Breast epithelium (tissue), 3 donors: ENCODE results near the gene CFAP119.

Experiments
- POLR2AphosphoS5 ChIP-seq, 3 donors: sonication (generic); formaldehyde crosslinking; IDR thresholded peaks; one replicate each; pipeline ENCODE4 v1.6.1; 2017; ENCODE audit warnings: antibody characterized with exemption in 3 of 3
- TF ChIP-seq, protein P1 (sequence below), 3 donors: fragments of 450-650 bp; IDR thresholded peaks; one replicate each; pipeline ENCODE4 v1.5.1; 2016 to 2017; ENCODE audit warnings: antibody characterized with exemption in 3 of 3, mild to moderate bottlenecking in 3 of 3, moderate library complexity in 3 of 3

GRCh38 chr16:30728899-30729672 lies 32.8 kb downstream of the CFAP119 start:
- TF ChIP-seq, protein P1, sequence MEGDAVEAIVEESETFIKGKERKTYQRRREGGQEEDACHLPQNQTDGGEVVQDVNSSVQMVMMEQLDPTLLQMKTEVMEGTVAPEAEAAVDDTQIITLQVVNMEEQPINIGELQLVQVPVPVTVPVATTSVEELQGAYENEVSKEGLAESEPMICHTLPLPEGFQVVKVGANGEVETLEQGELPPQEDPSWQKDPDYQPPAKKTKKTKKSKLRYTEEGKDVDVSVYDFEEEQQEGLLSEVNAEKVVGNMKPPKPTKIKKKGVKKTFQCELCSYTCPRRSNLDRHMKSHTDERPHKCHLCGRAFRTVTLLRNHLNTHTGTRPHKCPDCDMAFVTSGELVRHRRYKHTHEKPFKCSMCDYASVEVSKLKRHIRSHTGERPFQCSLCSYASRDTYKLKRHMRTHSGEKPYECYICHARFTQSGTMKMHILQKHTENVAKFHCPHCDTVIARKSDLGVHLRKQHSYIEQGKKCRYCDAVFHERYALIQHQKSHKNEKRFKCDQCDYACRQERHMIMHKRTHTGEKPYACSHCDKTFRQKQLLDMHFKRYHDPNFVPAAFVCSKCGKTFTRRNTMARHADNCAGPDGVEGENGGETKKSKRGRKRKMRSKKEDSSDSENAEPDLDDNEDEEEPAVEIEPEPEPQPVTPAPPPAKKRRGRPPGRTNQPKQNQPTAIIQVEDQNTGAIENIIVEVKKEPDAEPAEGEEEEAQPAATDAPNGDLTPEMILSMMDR (IDR thresholded peaks at IDR 0.05): no peak
- TF ChIP-seq POLR2AphosphoS5 (IDR thresholded peaks at IDR 0.05): no peak
